Activated CD4-positive, alpha-beta T cell treated with anti-CD3 and anti-CD28 coated beads for 24 hours (primary cell): ENCODE data around the gene TMCC2.

Experiments
- DNase-seq, 2 donors: peaks; one replicate each; pipeline ENCODE4 v3.0.0-alpha.2; 2020; ENCODE audit warnings: low read depth in 2 of 2

Gene TMCC2

GRCh38 chr1:205260948-205261732, 33.4 kb downstream of the TMCC2 start:
- DNase-seq: no peak

- no peak for DNase-seq
Observed at GRCh38 chr1:205261946-205262691, 34.4 kb downstream of the TMCC2 start.

- no peak for DNase-seq
Observed at GRCh38 chr1:205262731-205263171, 35.0 kb downstream of the TMCC2 start.

GRCh38 chr1:205263580-205264190, 35.9 kb downstream of the TMCC2 start:
- no peak for DNase-seq

GRCh38 chr1:205266611-205267305, 39.0 kb downstream of the TMCC2 start:
- no peak for DNase-seq

DNA sequence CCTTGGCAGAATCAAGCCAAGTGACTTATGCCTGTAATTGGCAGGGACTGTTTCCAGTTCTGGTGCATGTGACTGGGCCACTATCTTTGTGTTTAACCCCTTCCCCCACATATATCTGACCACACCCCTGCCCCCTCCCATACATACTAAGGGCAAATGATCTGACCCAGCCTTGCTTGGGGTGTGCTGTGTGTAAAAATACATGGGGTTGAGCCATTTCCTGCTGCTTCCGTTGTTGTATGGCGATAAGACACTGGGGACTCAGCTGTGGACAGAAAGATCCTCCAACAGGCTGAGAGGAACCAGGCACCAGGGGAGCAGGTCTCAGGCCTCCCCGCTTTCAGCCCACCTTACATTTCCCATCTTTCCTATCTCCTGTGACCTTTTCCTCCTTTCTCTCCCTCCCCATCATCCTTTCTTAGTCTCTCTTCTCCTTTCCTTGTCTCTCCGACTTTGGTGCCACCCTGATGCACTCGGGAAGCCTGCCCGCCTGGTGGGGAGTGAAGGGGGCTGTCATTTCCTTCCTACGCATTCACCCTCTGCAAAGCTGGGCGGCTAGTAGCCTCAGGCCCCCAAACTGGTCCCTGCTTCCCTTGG, 39.7 kb downstream of the TMCC2 start:
- DNase-seq: no peak

GRCh38 chr1:205268846-205269680, 41.3 kb downstream of the TMCC2 start:
- no peak for DNase-seq

- no peak for DNase-seq
Observed at GRCh38 chr1:205269711-205270110, 42.0 kb downstream of the TMCC2 start.

DNA sequence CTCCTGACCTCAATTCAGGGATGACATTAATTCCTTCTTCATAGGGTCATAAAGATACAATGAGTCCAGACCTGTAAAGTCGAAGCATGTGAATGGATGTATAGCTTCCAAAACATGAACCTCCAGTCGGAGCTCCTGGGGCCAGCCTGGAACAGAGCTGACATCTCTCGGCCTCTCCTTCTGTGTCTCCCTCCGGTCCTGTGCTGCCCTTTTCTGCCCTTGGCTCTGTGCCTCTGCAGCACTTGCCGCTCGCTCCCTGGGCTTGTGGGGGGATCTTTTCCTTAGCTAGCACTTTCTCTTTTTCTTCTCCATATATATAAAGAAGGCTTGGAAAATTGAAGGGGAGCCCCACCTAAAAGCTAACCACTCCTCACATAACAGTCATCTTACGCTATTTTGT, 42.5 kb downstream of the TMCC2 start:
- no peak for DNase-seq

GRCh38 chr1:205270764-205271163, 43.0 kb downstream of the TMCC2 start:
- DNase-seq: no peak

GRCh38 chr1:205271277-205271676, 43.5 kb downstream of the TMCC2 start:
- DNase-seq: no peak

DNA sequence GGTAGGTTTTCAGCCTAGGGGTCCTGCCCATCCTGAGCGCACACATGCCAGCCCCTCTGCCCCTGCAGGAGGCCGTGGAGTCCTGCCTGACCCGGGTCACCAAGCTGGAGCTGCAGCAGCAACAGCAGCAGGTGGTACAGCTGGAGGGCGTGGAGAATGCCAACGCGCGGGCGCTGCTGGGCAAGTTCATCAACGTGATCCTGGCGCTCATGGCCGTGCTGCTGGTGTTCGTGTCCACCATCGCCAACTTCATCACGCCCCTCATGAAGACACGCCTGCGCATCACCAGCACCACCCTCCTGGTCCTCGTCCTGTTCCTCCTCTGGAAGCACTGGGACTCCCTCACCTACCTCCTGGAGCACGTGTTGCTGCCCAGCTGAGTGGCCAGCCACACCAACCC, 44.0 kb downstream of the TMCC2 start:
- DNase-seq: no peak

GRCh38 chr1:205272536-205272935, 44.8 kb downstream of the TMCC2 start:
- DNase-seq: no peak

DNA sequence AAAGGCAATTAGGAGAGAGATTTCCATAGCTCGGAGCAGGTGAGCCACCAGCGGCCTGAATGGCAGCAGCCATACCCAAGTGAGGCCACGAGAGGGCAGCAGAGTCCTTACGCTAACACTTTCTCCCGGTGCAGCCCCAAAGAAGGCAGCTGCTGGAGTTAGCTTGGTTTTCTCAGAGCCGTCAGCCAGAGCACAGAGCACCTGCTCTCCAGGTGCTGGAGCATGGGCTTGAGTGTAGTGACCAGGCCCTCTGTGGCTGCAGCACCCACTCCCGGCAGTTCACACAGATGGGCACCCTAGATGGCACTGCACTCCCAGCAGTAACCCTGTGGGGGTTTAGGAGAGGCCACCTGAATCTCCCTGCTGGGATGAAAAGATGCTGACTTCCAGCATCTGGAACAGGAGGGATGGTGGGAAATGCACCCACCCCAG, 45.8 kb downstream of the TMCC2 start:
- DNase-seq: peak; percentile 78 to 84

DNA sequence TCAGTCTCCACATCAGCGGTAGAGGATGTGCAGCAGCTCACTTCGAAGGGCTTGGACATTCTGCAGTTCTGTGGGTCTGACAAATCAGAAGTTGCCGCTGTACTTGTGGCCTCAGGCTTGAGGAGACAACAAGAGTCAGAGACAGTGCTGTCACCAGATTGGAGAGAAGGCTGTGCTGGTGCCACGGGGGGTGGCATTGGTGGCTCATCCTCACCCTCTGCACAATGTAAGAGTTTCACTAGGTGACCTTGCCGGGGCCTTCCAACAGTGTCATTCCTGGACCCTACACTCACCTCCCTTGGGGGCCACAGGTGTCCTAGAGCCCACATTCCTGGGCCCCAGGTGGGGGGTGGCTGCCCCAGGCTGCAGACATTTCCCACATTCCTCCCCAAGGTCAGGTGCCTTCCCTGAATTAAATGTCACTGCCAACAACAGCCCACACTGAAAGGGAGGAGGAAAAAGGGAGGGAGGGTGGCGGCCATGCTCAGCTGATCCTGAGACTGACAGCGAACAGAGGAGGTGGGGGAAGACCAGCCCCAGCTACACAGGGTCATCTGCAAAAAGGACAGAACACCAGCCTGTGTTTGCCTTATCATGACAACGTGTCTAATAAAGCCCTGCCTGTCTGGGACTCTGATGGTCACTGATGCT, 46.4 kb downstream of the TMCC2 start:
- DNase-seq: no peak

DNA sequence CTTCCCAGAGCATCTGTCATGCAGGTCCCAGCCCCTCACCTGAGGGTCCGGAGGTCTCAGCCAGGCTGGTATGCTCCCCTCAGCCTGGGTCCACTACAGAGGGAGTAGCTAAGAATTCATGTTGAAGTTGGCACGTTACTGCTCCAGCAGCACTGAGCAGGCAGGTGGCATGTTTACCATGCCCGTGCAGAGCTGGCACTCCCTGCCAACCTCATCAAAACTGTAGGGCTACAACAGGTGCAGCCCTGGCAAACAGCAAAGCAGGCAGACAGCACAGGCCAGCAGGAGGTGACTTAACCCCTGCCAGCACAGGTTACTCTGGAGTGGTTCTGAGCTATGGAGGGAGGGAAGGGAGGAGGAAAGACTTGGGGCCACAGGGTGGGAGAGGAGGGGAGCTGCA, 47.4 kb downstream of the TMCC2 start:
- no peak for DNase-seq

- DNase-seq: no peak
Observed at GRCh38 chr1:205275916-205276688, 48.4 kb downstream of the TMCC2 start.

DNA sequence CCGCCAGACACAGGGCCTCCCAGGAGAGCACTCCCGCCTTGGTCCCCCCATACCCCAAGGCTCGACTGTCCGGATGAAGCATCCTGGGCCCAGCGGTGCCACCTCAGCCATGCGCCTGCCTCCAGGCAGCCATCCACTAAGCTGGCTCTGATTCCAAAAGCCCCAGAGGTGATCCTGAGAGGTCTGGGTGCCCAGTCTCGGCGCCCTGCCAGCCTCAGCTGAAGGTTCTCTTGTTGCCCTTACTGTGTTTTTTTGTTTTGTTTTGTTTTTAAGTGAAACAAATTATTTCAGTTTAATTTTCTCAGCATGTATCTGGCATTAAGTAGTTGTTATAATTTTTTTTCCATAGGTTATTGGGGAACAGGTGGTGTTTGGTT, 48.9 kb downstream of the TMCC2 start:
- DNase-seq: no peak

DNA sequence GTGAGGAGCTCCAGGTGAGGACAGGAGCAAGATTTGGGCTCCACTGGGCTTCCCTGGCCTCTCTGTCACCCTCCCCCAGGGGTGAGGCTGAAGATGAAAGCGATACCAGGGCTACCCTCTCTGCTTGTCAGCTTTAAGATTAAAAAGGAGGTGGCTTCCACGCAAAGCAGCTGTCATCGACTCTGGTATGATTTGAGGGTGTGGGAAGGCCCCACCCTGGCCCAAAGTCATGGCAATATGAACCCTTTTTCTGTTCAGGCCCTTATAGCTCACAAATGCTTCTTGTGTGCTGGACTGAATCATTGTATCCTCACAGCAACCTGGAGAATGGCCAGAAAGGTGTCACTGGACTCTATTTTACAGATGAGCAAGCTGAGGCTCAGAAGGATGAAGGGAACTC, 52.2 kb downstream of the TMCC2 start:
- no peak for DNase-seq
